NCI-H510A (cell line): ENCODE measurements around the gene TPSD1.
"Not testable (repeated sequence)": the region's sequence is repeated elsewhere in the genome, so short reads cannot be mapped to it uniquely, and the experiment has no call there.

Source experiments
- DNase-seq: peaks from one replicate; lab custom pipeline; 2025; lab: John Stamatoyannopoulos, UW

TPSD1 gene

DNA sequence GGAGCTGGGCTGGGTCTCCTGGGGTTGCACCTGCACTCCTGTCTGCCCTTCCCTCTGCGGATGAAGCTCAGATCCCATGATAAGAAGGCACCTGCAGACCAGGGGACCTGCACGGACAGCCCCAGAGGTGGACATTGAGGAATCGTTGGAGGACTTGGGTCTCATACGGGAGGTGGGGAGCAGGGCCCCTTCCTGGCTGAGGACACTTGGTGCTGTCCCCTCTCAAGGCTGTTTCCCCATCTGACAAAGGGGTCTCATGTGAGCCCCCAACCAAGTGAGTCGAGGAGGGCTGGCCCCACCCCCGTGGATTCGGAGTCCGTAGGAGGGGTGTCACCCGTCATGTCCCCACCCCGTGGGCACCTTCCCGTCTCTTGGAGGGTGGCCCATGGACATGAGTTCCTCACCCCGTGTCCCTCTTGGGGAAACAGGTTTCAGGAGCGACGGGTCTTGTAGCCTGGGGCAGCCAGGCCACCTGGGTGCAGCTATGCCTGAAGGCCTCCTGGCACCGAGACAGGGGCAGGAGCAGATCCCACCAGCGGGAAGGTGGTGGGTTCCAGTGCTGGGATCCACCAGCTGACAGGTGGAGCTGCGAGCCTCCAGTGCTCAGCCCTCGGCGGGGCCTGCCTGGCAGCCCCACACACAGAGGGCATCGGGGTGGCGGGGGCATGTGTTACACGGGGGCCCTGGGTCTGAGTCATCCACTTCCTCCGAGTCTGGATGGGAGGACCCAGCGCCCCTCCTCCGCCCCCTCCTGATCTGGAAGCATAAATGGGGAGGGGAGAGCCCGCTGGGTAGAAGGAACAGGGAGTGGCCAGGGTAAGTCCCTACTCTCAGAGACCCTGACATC, at the start of gene TPSD1:
TSS of gene TPSD1 (plus strand) at position 794 of the 847 bp plus-strand sequence. CDS start 212 bp downstream, outside the sequence.
- not testable (repeated sequence) for DNase-seq

DNA sequence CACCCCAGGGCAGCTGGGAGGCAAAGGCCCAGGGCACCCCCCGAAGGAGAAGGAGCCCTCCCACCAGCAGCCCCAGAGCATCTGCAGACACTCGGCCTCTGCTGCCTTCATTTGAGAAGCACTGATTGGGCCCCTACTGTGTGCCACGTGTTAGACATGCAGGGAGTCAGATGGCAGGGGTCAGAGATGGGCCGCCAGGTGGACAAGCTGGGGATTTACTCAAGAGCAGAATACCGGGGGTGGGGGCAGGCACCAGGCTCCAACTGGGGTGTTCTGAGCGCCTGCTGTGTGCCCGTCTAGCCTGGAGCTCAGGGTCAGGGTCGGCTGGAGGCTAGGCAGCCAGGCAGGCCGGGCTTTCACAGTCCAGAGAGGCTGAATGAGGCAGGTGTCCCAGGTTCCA, 49.5 kb upstream of the TPSD1 start:
- DNase-seq, result no peak

DNA sequence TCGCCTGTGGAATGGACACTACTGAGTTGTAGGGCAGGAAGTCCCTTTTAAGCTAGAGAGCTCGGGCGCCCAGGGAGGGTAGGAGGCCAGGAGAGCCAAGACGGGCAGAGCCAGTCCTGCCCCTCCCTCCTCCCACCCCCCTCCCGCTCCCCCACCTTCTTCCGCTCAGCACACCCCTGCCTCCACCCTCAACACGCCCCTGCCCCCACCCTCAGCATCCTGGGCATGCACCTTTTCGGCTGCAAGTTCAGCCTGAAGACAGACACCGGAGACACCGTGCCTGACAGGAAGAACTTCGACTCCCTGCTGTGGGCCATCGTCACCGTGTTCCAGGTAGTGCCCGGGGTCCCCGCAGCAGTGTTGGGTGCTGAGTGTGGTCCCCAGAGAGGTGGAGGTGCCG, 49.1 kb upstream of the TPSD1 start:
- DNase-seq, result no peak

DNA sequence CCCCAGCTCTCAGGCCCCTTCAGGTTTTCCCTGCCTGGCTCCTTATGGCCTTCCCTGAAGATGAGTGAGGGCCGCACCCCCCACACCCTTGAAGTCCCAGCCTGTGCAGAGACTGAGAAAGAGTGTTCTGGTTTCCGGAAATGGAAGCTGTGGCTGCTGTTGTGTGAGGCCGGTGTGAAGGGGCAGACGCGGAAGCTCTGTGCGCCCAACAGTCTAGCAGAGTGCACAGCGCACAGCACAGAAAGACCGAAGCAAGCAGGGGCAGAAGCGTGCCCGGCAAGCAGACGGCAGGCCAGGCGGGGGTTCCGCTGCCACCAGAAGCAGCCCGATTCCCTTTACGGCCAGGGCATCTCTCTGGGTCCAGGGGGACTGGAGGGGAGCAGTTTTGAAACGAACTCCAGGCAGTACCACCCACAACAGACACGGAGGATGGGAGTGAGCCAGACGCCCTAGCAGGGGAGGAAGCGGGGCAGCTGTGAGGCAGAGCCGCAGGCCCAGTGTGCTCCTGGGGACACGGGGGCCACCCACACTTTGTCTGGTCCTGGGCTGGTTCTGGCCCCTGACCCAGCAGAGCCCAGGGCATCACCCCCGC, 47.5 kb upstream of the TPSD1 start:
- DNase-seq, result no peak

DNA sequence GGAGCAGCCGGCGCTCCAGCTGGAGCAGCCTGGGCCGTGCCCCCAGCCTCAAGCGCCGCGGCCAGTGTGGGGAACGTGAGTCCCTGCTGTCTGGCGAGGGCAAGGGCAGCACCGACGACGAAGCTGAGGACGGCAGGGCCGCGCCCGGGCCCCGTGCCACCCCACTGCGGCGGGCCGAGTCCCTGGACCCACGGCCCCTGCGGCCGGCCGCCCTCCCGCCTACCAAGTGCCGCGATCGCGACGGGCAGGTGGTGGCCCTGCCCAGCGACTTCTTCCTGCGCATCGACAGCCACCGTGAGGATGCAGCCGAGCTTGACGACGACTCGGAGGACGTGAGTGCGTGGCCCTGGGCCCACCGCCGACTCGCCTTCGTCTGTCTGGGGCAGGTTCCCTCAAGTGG, 46.8 kb upstream of the TPSD1 start:
- DNase-seq, result no peak

DNA sequence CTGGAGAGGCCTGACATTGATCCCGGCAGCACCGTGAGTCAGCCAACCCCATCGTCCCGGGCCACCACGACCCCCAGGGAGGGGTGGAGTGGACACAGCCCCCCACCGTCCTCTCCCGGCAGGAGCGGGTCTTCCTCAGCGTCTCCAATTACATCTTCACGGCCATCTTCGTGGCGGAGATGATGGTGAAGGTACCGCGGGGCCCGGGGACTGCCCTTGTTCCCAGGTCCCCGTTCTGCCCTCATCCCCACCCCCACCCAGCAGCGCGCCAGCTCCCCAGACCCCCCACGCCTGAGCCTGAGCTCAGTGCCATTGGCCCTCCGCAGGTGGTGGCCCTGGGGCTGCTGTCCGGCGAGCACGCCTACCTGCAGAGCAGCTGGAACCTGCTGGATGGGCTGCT, 45.4 kb upstream of the TPSD1 start:
- DNase-seq, result no peak

DNA sequence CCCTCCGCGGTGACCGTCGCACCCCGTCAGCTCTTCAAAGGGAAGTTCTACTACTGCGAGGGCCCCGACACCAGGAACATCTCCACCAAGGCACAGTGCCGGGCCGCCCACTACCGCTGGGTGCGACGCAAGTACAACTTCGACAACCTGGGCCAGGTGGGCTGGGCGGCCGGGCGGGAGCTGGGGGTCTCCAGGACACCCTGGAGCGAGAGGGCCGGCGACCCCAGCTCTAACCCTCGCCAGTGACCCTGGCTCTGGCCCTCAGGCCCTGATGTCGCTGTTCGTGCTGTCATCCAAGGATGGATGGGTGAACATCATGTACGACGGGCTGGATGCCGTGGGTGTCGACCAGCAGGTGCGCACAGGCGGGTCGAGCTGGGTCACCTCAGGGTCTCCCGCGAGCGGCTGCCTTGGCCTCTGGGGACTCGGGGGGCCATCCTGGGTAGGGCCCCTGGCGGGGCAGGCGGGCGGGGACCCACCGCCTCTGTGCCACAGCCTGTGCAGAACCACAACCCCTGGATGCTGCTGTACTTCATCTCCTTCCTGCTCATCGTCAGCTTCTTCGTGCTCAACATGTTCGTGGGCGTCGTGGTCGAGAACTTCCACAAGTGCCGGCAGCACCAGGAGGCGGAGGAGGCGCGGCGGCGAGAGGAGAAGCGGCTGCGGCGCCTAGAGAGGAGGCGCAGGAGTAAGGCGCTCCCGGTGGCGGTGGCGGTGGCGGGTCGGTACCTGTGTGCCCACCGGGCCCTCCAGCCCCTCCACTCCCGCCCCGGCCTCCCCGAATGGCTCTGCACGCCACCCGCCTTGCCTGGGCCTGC, 44.2 kb upstream of the TPSD1 start:
- no peak for DNase-seq

DNA sequence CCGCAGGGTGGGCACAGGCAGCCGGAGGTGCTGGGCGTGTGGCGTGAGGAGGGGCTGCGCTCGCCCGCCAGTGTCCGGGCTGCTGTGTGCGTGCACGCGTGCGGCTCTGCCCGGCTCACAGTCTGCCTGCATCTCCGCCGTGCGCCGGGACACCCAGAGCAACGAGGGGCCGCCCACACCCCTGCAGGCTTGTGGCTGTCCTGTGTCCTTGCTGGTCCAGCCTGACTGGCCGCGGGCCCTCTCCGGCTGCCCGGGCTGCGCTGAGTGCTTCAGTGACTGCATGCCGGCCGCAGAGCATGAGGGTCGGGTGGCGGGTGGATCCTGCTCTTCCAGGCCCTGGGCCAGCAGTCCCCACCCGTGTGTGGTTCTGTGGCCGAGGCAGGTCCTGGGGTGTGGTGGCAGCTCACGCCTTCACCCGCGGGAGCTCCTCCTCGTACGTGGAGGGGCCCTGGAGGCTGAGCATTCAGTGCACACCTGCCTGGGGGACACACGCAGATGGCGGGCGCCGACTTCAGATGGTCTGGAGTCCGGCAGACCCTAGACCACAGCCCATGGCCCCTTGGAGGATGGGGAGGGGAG, 43.2 kb upstream of the TPSD1 start:
- DNase-seq, result no peak

DNA sequence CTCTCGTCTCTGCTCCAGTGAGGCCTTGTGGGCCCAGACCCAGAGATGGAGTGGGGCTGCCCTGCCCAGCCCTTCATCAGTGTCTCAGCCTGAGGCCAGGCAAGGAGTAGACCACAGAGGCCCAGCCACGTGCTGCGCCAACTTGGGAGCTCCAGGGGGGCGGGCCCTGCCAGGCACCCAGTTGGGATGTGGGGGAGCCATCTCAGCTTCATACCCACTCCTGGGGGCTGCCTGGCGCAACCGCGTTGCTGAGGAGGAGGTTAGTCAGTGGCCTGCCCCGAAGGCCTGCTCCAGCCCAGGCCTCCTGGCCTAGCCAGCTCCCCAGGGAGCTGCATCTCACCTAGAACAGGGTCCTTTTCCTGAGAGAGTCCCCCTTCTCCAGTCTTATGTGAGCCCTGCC, 42.6 kb upstream of the TPSD1 start:
- no peak for DNase-seq

DNA sequence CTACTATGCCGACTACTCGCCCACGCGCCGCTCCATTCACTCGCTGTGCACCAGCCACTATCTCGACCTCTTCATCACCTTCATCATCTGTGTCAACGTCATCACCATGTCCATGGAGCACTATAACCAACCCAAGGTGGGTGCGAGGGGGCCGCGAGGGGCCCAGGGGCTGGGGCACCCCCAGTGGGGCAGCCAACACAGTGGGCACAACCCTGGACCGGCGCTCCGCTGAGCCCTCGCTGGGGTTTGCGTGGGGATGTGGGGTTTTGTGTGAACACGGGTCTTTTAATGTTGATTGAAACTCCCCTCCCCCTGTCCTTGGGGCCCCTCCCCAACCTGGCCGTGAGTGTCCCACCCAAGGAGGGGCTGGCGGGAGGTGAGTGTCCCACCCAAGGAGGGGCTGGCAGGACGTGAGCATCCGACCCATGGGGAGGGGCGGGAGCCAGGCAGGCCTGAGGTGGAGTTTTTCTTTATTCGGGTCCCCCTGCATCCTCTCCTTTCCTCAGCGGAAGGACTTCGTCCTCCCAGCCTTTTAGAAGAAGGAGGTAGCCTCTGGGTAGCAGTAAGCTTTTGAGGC, 42.0 kb upstream of the TPSD1 start:
- no peak for DNase-seq

DNA sequence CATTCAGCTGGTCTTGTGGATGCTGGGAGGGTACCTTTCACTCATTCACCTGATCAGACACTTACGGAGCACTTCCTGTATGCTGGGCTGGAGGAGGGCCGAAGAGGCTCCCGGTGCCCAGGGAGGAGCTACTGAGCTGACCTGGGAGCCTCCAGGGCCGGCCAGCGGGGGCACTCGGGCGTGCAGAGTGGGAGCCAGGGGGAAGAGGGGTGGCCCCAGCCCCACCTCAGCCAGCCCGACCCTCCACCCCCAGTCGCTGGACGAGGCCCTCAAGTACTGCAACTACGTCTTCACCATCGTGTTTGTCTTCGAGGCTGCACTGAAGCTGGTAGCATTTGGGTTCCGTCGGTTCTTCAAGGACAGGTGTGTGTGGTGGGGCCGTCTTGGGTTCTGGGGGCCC, 41.1 kb upstream of the TPSD1 start:
- DNase-seq, result no peak

DNA sequence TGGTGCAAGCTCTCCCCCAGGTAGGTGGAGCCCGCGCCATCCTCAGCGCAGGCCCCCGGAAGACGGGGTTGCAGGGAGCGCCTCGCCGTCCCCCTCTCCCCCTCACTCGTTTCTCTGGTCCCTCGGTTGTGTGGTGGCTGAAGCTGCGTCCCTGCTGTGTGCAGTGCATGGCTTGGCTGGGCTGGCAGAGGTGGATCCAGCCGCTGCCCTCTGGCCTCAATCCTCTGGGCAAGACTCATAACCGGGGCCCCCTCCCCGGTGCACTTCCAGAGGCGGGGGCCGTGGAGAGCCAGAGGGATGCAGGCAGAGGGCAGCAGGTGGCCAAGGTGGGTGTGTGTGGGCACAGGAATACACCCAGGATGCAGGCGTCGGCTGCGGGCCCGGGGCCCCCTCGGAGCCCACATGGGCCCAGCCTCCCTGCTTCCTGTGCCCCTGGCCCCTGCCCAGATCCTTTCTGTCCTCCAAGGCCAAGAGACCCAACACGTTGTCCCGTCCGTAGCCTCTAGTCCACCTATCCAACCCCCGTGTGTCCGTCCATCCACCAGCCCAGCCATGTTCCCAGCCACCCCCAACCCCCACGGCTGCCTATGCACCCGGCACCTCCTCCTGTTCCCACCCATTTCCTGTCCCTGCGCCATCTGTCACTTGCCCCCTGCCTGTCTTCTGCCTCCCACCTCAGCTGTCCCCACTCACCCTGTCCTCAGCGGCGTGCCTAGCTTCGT, 40.1 kb upstream of the TPSD1 start:
- no peak for DNase-seq

DNA sequence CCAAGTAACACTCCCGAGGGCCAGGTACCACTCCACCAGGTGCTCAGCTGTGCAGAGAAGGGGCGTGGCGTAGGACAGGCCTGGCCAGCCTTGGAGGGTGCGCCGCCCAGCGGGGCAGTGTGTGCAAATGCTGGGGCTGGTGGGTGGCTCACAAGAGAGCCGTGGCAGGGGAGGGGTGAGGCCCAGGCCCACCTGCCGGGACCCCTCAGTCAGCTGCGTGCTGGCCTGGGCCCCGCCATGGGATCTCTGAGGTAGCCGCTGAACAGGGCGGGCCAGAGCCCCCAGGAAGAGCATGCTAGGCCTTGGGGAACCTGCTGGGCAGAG, 39.6 kb upstream of the TPSD1 start:
- peak; percentile 18 for DNase-seq

DNA sequence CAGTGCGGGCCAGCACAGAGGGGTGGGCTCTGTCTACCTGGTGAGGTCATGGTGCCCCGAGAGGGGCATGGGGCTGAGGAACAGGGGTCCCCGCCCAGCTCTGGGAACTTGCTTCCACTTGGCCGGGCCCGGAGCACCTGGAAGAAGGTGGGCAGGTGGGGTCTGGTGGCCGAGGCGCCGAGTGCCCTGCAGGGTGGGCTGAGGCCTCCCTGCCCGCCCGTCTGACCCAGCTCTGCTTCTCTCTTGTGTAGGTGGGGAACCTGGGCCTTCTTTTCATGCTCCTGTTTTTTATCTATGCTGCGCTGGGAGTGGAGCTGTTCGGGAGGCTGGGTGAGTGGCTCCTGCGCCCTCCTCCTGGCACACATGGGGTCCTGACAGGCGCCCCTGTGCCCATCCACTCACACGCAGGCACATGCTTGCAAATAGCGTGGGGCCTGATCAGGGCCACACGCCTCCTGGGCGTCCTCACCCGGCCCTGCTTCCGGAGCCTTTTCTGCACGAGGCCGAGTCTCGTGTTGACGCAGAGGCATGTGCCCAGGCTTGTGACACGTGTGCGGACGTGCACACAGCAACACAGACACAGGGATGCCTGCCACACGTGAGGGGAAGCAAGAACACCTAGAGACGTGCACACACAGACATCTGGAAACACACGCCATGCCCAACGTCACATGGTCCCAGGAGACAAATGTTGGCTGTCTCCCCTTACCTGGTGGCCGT, 39.0 kb upstream of the TPSD1 start:
- no peak for DNase-seq

DNA sequence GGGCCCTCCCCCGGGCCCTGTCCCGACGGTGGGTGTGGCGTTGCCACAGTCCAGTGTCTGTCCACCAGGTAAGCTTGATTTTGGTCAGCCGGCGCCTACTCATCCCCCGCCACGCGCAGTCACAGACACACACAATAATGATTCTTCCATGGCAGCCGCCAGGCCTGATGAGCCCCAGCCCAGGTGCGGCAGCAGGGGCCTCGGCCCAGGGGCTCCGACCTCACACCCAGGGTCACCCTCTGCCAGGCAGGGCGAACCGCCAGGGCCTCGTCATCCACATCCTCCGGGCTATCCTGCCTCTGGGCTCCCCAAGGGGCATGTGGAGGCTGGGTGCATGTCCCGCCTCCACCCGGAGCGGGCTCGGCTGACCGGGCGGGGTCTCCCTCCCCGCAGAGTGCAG, 38.3 kb upstream of the TPSD1 start:
- no peak for DNase-seq

DNA sequence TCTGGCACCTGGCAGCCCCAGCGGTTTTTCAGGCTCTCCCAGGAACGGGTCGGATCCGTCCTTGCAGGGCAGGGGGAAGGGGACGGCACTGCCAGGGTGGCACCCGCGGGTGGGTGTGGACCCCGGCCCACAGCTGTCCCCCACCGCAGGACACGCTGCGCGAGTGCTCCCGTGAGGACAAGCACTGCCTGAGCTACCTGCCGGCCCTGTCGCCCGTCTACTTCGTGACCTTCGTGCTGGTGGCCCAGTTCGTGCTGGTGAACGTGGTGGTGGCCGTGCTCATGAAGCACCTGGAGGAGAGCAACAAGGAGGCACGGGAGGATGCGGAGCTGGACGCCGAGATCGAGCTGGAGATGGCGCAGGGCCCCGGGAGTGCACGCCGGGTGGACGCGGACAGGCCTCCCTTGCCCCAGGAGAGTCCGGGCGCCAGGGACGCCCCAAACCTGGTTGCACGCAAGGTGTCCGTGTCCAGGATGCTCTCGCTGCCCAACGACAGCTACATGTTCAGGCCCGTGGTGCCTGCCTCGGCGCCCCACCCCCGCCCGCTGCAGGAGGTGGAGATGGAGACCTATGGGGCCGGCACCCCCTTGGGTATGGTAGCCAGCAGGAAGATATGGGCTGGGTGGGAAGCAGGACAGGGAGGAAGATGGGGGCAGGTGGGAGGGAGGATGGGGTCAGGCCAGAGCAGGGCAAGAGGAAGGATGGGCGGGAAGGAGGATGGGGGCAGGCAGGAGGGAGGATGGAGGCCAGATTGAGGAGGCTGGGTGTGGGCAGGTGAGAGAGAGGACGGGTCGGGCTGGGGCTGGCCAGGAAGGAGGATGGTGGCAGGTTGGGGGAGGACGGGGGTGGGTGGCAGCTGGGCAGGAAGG, 37.6 kb upstream of the TPSD1 start:
- no peak for DNase-seq

DNA sequence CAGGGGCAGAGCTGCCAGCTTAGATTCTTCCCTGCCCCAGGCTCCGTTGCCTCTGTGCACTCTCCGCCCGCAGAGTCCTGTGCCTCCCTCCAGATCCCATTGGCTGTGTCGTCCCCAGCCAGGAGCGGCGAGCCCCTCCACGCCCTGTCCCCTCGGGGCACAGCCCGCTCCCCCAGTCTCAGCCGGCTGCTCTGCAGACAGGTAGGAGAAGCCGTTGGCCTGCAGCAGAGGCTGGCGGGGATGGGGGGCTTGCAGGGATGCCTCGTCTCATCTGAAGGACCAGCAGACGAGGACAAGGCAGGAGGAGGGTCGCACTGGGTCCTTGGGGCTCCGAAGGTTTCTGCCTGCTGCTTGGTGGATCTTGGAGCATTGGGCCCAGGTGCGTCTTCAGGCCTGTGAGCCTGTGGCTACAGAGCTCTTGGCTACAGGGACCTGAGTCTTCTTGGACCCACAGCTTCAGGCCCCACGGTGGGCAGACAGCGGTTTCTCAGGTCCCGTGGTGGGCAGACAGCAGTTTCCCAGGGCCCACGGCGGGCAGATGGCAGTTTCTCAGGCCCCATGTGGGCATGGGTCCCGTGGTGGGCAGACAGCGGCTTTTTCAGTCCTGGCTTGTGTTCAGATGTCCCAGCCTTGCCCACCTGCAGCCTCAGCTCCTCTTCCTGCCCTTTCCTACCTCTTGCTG, 36.8 kb upstream of the TPSD1 start:
- DNase-seq, result no peak

DNA sequence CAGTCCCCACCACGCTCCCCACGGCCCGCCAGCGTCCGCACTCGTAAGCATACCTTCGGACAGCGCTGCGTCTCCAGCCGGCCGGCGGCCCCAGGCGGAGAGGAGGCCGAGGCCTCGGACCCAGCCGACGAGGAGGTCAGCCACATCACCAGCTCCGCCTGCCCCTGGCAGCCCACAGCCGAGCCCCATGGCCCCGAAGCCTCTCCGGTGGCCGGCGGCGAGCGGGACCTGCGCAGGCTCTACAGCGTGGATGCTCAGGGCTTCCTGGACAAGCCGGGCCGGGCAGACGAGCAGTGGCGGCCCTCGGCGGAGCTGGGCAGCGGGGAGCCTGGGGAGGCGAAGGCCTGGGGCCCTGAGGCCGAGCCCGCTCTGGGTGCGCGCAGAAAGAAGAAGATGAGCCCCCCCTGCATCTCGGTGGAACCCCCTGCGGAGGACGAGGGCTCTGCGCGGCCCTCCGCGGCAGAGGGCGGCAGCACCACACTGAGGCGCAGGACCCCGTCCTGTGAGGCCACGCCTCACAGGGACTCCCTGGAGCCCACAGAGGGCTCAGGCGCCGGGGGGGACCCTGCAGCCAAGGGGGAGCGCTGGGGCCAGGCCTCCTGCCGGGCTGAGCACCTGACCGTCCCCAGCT, 35.7 kb upstream of the TPSD1 start:
- DNase-seq, result no peak
